Activated CD4-positive, alpha-beta T cell treated with anti-CD3 and anti-CD28 coated beads, Interleukin-2, amount 10 ng/mL, durations not matched to agents 24 days and 14 days (primary cell): ENCODE measurements around the gene STIMATE. TPM values are rescaled to one million over a fixed set of nuclear protein-coding genes. Genes with fewer than 3 reads are reported as not detected.
A peak's percentile ranks its signal among the peaks of the same experiment; 100 is the strongest.

Source experiments
- DNase-seq: peaks from one replicate; pipeline ENCODE4 v3.0.0; 2022
- H3K27ac Mint-ChIP-seq: one replicate; pipeline ENCODE4 v1.8.0; 2022; ENCODE audit warnings: mild to moderate bottlenecking, mixed read lengths
- H3K27me3 Mint-ChIP-seq: one replicate; pipeline ENCODE4 v1.8.0; 2022; ENCODE audit warnings: mixed read lengths
- H3K36me3 Mint-ChIP-seq: one replicate; pipeline ENCODE4 v1.8.0; 2022; ENCODE audit warnings: low read depth, mild to moderate bottlenecking, mixed read lengths
- H3K4me1 Mint-ChIP-seq: one replicate; pipeline ENCODE4 v1.8.0; 2021; ENCODE audit warnings: mixed read lengths
- H3K4me3 Mint-ChIP-seq: one replicate; pipeline ENCODE4 v1.8.0; 2022; ENCODE audit warnings: mild to moderate bottlenecking, moderate library complexity, mixed read lengths
- H3K9me3 Mint-ChIP-seq: one replicate; pipeline ENCODE4 v1.8.0; 2021; ENCODE audit warnings: mixed read lengths
- intact Hi-C: fragments of 100-400 bp; cut with micrococcal nuclease; formaldehyde crosslinking; loops from one replicate; pipeline ENCODE4 v1.15.1; 2023
- total RNA-seq: library from RNA; stranded (reverse); gene quantifications from 2 replicates; pipeline ENCODE4 v1.2.3, GENCODE V29; 2022

STIMATE gene
- total RNA-seq, 1 donor from 2014 or later: 13.8 TPM

- intact Hi-C loops: no loop called here
- H3K36me3 Mint-ChIP-seq: peaks cover 47% of the 10 kb centered on the region
- H3K27ac Mint-ChIP-seq: no peak overlapping the region
- H3K4me1 Mint-ChIP-seq: peaks cover 4% of the 10 kb centered on the region
- no peak overlapping the region for H3K4me3 Mint-ChIP-seq
- no peaks in the 10 kb centered on the region for H3K9me3 Mint-ChIP-seq
- no peaks in the 10 kb centered on the region for H3K27me3 Mint-ChIP-seq
- DNase-seq: no peak
Observed at GRCh38 chr3:52912885-52913731, 15.8 kb upstream of the STIMATE start.

DNA sequence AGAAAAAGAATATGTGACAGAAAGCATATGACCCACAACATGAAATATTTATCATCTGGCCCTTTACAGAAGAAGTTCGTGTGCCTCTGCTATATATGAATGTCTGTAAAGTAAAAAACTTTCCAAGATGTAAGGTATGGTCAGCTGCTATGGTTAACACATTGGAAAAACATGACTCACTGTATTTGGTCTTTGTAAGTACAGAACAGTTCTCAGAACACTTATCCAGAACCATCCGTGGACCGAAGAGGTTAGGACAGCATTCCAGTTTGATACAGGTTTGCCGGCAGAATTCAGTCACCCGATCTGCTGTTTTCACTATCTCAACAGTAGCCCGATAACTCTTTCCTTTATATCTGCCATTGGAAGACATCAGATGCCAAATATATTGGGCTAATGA, 13.5 kb upstream of the STIMATE start:
- Mint-ChIP-seq H3K4me3 (no peak overlapping the region), H3K4me1 (peaks cover 4% of the 10 kb centered on the region), H3K27ac (no peak overlapping the region), H3K36me3 (peaks cover 49% of the 10 kb centered on the region), H3K27me3 (no peaks in the 10 kb centered on the region), H3K9me3 (no peaks in the 10 kb centered on the region)
- no peak for DNase-seq
- intact Hi-C loops: no loop called here

- Mint-ChIP-seq H3K36me3 (peaks cover 45% of the 10 kb centered on the region), H3K4me3 (no peak overlapping the region), H3K9me3 (no peaks in the 10 kb centered on the region), H3K27me3 (no peaks in the 10 kb centered on the region), H3K27ac (no peak overlapping the region), H3K4me1 (no peaks in the 10 kb centered on the region)
- intact Hi-C loops: no loop called here
- no peak for DNase-seq
Observed at GRCh38 chr3:52907497-52907896, 10.1 kb upstream of the STIMATE start.

- Mint-ChIP-seq H3K27ac (no peak overlapping the region), H3K4me1 (no peaks in the 10 kb centered on the region), H3K4me3 (no peak overlapping the region), H3K9me3 (no peaks in the 10 kb centered on the region), H3K27me3 (no peaks in the 10 kb centered on the region), H3K36me3 (peaks cover 29% of the 10 kb centered on the region)
- intact Hi-C loops: no loop called here
- DNase-seq: no peak
Observed at GRCh38 chr3:52904552-52904951, 7.2 kb upstream of the STIMATE start.

DNA sequence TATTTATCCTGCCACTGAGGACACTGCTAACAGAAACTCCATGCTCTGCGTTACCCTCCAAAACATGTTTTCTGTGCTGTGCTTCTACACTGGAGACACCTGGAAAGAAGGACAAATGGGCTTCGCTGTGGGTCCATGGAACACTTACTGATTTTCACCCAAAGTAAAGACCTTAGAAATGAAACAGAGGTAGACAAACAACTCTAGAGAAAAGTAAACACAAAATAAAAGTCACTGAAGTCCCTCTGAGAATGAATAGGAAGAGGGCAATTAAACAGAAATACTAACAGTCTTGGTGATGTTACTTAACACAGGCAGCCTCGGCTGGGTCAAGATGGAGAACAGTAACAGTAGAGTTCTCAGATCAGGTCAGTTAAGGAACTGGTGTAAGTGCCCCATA, 6.7 kb upstream of the STIMATE start:
- Mint-ChIP-seq H3K9me3 (no peaks in the 10 kb centered on the region), H3K4me3 (no peak overlapping the region), H3K4me1 (no peaks in the 10 kb centered on the region), H3K27me3 (no peaks in the 10 kb centered on the region), H3K36me3 (peaks cover 29% of the 10 kb centered on the region), H3K27ac (no peak overlapping the region)
- DNase-seq: no peak
- intact Hi-C loops: no loop called here

GRCh38 chr3:52896613-52897012, 735 bp downstream of the STIMATE start:
- no peaks in the 10 kb centered on the region for H3K27me3 Mint-ChIP-seq
- H3K4me1 Mint-ChIP-seq: peaks cover 48% of the 10 kb centered on the region
- H3K27ac Mint-ChIP-seq: peak overlapping the region; percentile 90
- no peaks in the 10 kb centered on the region for H3K9me3 Mint-ChIP-seq
- H3K4me3 Mint-ChIP-seq: peak overlapping the region; percentile 94
- DNase-seq: peak; percentile 66
- intact Hi-C loops: loop anchor here (2.0 to 10.0 kb wide), 5 partner anchors 124 to 362 kb away; partner anchors contain the start of genes GLT8D1, NEK4, NT5DC2 and SFMBT1
- peaks cover 21% of the 10 kb centered on the region for H3K36me3 Mint-ChIP-seq

- DNase-seq: no peak
- peaks cover 21% of the 10 kb centered on the region for H3K36me3 Mint-ChIP-seq
- peak overlapping the region; percentile 94 for H3K4me3 Mint-ChIP-seq
- no peak overlapping the region for H3K27ac Mint-ChIP-seq
- H3K27me3 Mint-ChIP-seq: no peaks in the 10 kb centered on the region
- H3K4me1 Mint-ChIP-seq: peaks cover 51% of the 10 kb centered on the region
- no peaks in the 10 kb centered on the region for H3K9me3 Mint-ChIP-seq
- intact Hi-C loops: loop anchor here (2.0 to 10.0 kb wide), 5 partner anchors 124 to 361 kb away; partner anchors contain the start of genes GLT8D1, NEK4, NT5DC2 and SFMBT1
Observed at GRCh38 chr3:52896151-52896550, 1.2 kb downstream of the STIMATE start.

GRCh38 chr3:52895418-52895817, 1.9 kb downstream of the STIMATE start:
- H3K27me3 Mint-ChIP-seq: no peaks in the 10 kb centered on the region
- H3K4me1 Mint-ChIP-seq: peaks cover 55% of the 10 kb centered on the region
- intact Hi-C loops: loop anchor here (1.0 to 10.0 kb wide), 5 partner anchors 88 to 361 kb away; partner anchors contain the start of genes GLT8D1, NEK4, NT5DC2 and SPCS1
- peak overlapping the region; percentile 40 for H3K27ac Mint-ChIP-seq
- H3K4me3 Mint-ChIP-seq: peak overlapping the region; percentile 94
- DNase-seq: no peak
- peaks cover 21% of the 10 kb centered on the region for H3K36me3 Mint-ChIP-seq
- no peaks in the 10 kb centered on the region for H3K9me3 Mint-ChIP-seq

- intact Hi-C loops: loop anchor here (1.0 to 10.0 kb wide), 5 partner anchors 89 to 360 kb away; partner anchors contain the start of genes GLT8D1, NEK4, NT5DC2 and SPCS1
- Mint-ChIP-seq H3K4me3 (peak overlapping the region; percentile 94), H3K9me3 (no peaks in the 10 kb centered on the region), H3K4me1 (peaks cover 59% of the 10 kb centered on the region), H3K27me3 (no peaks in the 10 kb centered on the region), H3K27ac (peak overlapping the region; percentile 40), H3K36me3 (peaks cover 21% of the 10 kb centered on the region)
- no peak for DNase-seq
Observed at GRCh38 chr3:52894756-52895155, 2.6 kb downstream of the STIMATE start.

GRCh38 chr3:52893723-52894122, 3.6 kb downstream of the STIMATE start:
- no peaks in the 10 kb centered on the region for H3K9me3 Mint-ChIP-seq
- DNase-seq: no peak
- no peaks in the 10 kb centered on the region for H3K27me3 Mint-ChIP-seq
- H3K36me3 Mint-ChIP-seq: peaks cover 21% of the 10 kb centered on the region
- intact Hi-C loops: loop anchor here (2.0 to 10.0 kb wide), 3 partner anchors 19 to 359 kb away; partner anchors contain the start of genes GLT8D1, NT5DC2, SPCS1 and UQCC5
- peak overlapping the region; percentile 70 for H3K4me3 Mint-ChIP-seq
- H3K4me1 Mint-ChIP-seq: peaks cover 59% of the 10 kb centered on the region
- H3K27ac Mint-ChIP-seq: no peak overlapping the region

DNA sequence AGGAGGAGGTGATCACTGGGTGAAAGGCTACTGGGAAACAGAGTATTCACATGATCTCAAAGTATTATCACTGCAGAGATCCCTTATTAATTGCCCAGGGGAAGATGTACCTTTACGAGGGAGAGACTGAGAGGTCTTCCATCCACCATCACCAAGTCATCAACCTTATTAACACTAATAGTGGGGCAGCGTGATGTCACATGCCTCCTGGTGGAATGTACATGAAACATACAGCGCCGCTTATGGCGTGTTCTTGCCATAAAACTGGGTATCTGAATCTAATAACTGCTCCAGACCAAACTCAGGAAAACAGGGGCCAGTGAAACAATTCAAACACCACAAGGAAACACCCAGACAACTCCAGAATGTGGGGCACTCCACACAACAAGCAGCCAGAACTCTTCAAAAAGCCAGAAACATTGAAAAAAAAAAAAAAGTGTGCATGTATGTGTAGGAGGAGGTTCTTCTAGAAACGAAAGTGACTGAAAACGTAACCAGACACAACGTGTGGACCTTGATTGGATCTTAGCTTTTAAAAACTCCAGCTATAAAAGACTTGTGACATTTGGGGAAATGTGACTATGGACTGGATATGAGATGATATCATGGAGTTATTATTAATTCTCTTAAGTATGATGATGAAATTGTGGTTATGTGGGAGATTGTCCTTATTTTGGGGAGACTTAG, 4.6 kb downstream of the STIMATE start:
- H3K27ac Mint-ChIP-seq: peak overlapping the region; percentile 72
- peaks cover 20% of the 10 kb centered on the region for H3K36me3 Mint-ChIP-seq
- intact Hi-C loops: loop anchor here (2.0 to 10.0 kb wide), 3 partner anchors 18 to 358 kb away; partner anchors contain the start of genes GLT8D1, NT5DC2, SPCS1 and UQCC5
- H3K9me3 Mint-ChIP-seq: no peaks in the 10 kb centered on the region
- H3K27me3 Mint-ChIP-seq: no peaks in the 10 kb centered on the region
- peak overlapping the region; percentile 70 for H3K4me3 Mint-ChIP-seq
- no peak for DNase-seq
- peaks cover 56% of the 10 kb centered on the region for H3K4me1 Mint-ChIP-seq

DNA sequence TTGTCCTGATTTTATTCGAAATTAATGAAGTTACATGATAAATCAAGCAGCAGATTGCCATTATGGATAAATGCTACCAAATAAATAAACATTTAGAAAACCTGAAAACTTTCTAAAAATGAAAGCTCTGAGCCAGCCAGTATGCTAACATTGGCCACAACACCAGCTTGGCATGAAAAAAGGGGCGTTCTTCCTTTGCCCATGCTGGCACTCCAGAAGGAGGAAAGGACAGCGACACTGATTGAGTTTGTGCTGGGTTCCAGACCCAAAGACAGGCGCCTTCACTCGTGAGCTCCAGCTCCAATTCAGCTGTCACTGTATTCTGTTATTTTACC, 5.1 kb downstream of the STIMATE start:
- no peaks in the 10 kb centered on the region for H3K9me3 Mint-ChIP-seq
- no peak for DNase-seq
- H3K4me3 Mint-ChIP-seq: peak overlapping the region; percentile 70
- H3K4me1 Mint-ChIP-seq: peaks cover 56% of the 10 kb centered on the region
- no peaks in the 10 kb centered on the region for H3K27me3 Mint-ChIP-seq
- intact Hi-C loops: loop anchor here (2.0 to 10.0 kb wide), 3 partner anchors 17 to 357 kb away; partner anchors contain the start of genes GLT8D1, NT5DC2, SPCS1 and UQCC5
- H3K27ac Mint-ChIP-seq: peak overlapping the region; percentile 26
- peaks cover 20% of the 10 kb centered on the region for H3K36me3 Mint-ChIP-seq

DNA sequence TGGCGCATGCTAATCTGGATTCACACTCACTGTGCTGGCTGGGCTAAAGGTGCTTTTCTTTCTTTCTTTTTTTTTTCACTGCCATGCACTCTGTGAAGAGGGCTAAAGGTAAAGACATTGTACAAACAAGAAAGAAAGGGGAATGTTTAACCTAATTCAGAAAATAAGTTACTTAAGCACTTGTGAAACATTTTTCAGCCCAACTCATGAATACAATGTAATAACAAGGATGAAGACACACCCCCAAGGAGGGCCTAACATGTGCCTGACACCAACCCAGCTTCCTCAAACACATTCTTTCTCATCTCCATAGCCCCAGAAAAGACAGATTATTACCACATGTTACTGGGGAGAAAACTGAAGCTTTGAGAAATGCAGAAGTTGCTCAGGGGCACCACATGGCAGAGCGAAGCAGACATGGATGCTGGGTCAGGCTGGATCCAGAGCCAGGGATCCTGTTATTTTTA, 5.7 kb downstream of the STIMATE start:
- DNase-seq: no peak
- Mint-ChIP-seq H3K4me3 (no peak overlapping the region), H3K27me3 (no peaks in the 10 kb centered on the region), H3K4me1 (peaks cover 53% of the 10 kb centered on the region), H3K36me3 (peaks cover 20% of the 10 kb centered on the region), H3K9me3 (no peaks in the 10 kb centered on the region), H3K27ac (peak overlapping the region; percentile 60)
- intact Hi-C loops: loop anchor here (2.0 to 10.0 kb wide), 3 partner anchors 17 to 357 kb away; partner anchors contain the start of genes GLT8D1, NT5DC2, SPCS1 and UQCC5
